ENCODE data around the gene PRKCA.

Gene PRKCA

DNA sequence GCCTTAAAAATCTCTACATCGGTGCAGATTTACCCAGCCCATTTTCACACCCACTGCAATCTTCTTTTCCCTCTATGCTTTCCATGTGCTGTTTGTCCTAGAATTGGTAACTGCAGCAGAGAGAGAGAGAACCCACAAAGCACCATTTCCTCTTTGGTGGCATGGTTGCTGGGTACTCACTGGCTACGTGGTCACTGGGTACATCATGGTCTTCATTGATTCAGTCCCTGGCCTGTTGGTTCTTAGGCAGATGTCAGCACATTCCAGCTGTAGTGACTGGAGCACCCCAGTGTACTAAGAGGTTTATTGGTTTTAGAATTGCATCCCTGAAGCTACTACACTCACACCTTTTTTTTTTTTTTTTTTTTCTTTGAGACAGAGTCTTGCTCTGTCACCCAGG lies 376.4 kb downstream of the PRKCA start:
- Histone ChIP-seq H3K27ac (replicated peaks) (no peak overlapping the region), H3K4me3 (replicated peaks; ENCODE audit: insufficient read depth, low read length) (no peak overlapping the region), H3K27me3 (ENCODE audit: insufficient read depth, poor library complexity, severe bottlenecking) (no peaks in the 10 kb centered on the region)
- no peak for TF ChIP-seq POLR2AphosphoS5 (IDR thresholded peaks at IDR 0.05; ENCODE audit: low read depth)
- no peak for DNase-seq (ENCODE audit: low read depth in 1 of 2, low spot score in 1 of 2)

- TF ChIP-seq, protein P1, sequence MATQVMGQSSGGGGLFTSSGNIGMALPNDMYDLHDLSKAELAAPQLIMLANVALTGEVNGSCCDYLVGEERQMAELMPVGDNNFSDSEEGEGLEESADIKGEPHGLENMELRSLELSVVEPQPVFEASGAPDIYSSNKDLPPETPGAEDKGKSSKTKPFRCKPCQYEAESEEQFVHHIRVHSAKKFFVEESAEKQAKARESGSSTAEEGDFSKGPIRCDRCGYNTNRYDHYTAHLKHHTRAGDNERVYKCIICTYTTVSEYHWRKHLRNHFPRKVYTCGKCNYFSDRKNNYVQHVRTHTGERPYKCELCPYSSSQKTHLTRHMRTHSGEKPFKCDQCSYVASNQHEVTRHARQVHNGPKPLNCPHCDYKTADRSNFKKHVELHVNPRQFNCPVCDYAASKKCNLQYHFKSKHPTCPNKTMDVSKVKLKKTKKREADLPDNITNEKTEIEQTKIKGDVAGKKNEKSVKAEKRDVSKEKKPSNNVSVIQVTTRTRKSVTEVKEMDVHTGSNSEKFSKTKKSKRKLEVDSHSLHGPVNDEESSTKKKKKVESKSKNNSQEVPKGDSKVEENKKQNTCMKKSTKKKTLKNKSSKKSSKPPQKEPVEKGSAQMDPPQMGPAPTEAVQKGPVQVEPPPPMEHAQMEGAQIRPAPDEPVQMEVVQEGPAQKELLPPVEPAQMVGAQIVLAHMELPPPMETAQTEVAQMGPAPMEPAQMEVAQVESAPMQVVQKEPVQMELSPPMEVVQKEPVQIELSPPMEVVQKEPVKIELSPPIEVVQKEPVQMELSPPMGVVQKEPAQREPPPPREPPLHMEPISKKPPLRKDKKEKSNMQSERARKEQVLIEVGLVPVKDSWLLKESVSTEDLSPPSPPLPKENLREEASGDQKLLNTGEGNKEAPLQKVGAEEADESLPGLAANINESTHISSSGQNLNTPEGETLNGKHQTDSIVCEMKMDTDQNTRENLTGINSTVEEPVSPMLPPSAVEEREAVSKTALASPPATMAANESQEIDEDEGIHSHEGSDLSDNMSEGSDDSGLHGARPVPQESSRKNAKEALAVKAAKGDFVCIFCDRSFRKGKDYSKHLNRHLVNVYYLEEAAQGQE (IDR thresholded peaks at IDR 0.05; ENCODE audit: insufficient replicate concordance, low read depth): no peak
- no peak for TF ChIP-seq POLR2AphosphoS5 (IDR thresholded peaks at IDR 0.05; ENCODE audit: low read depth)
- TF ChIP-seq GABPA (IDR thresholded peaks at IDR 0.05; ENCODE audit: low read depth): no peak
- no peak for TF ChIP-seq SPI1 (IDR thresholded peaks at IDR 0.05; ENCODE audit: borderline replicate concordance, low read depth)
- TF ChIP-seq CTCF (IDR thresholded peaks at IDR 0.05; ENCODE audit: insufficient read depth, low read length): no peak
- Histone ChIP-seq H3K27ac (replicated peaks) (no peak overlapping the region), H3K4me3 (replicated peaks; ENCODE audit: insufficient read depth, low read length) (no peak overlapping the region), H3K27me3 (ENCODE audit: insufficient read depth, poor library complexity, severe bottlenecking) (no peaks in the 10 kb centered on the region)
- DNase-seq (ENCODE audit: low read depth in 1 of 2, low spot score in 1 of 2): no peak
Observed at GRCh38 chr17:66679631-66680517, 377.5 kb downstream of the PRKCA start.

DNA sequence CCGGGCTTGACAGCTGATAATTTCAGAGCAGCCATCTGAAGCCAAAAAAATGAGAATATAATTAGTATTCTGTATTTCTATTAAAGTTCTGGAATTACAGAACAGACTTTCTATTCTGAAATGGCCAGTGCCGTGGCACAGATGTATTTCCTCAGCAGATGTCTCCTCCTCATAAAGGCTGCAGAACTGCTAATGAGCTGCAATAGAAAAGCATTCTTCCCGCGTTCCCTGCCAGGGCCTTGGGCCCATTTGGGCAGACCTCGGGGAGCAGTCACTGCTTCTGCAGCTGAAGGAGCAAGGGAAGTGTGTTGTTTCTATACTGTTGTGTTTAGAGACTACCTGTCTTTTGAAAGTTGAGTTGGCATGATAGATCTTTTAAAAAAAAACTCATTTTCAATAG lies 379.9 kb downstream of the PRKCA start:
- DNase-seq (ENCODE audit: low read depth in 1 of 2, low spot score in 1 of 2): no peak
- Histone ChIP-seq H3K27ac (replicated peaks) (no peak overlapping the region), H3K27me3 (ENCODE audit: insufficient read depth, poor library complexity, severe bottlenecking) (no peaks in the 10 kb centered on the region), H3K4me3 (replicated peaks; ENCODE audit: insufficient read depth, low read length) (no peak overlapping the region)
- TF ChIP-seq GABPA (IDR thresholded peaks at IDR 0.05; ENCODE audit: low read depth) (no peak), POLR2AphosphoS5 (IDR thresholded peaks at IDR 0.05; ENCODE audit: low read depth) (no peak), CTCF (IDR thresholded peaks at IDR 0.05; ENCODE audit: insufficient read depth, low read length) (no peak)
- TF ChIP-seq, protein P1 (IDR thresholded peaks at IDR 0.05; ENCODE audit: insufficient replicate concordance, low read depth): no peak

DNA sequence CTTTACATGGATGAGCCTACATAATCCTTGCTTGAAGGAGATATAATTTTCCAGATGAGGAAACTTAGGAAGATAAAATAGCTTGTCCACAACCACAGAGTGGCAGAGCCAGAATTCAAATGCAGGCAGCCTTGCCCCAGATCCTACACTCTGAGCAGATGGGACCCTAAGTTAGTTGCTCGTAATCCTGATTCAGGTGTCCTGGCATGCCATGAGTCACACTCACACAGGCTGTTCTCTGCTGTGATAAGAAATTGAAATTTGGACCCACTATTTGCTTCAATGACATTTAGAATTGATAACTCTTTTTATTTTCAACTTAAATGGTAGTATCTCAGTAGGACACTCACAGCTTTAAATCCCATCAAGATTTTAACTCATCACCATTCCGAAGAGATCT lies 381.8 kb downstream of the PRKCA start:
- no peak for DNase-seq (ENCODE audit: low read depth in 1 of 2, low spot score in 1 of 2)
- Histone ChIP-seq H3K27ac (replicated peaks) (no peak overlapping the region), H3K27me3 (ENCODE audit: insufficient read depth, poor library complexity, severe bottlenecking) (no peaks in the 10 kb centered on the region), H3K4me3 (replicated peaks; ENCODE audit: insufficient read depth, low read length) (no peak overlapping the region)
- TF ChIP-seq CTCF (IDR thresholded peaks at IDR 0.05; ENCODE audit: insufficient read depth, low read length): no peak

Data from HL-60 (cell line).